ENCODE data around the gene ADCY10. TPM values are rescaled to one million over a fixed set of nuclear protein-coding genes. Genes with fewer than 3 reads are reported as not detected.

The ADCY10 gene
- total and polyA plus RNA-seq, 2 experiments from 2014 or later: not detected

DNA sequence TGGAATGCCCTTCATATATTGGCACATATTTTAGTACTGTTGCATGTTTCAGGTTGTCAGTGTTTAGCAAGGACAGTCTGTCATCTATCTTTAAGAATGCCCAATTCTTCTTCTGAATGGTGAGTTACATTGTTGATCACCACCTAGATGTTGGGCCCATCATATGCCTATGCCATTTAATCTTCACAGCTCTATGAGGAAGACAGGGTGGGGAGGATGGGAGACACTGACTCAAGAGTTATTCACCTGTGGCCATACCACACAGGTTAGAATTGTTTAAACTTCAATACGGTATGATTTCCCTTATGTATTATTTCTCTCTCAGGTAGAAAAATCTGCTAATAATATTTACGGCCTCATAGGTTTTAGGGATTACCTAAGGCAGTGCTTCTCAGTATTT is 147.4 kb downstream of the ADCY10 start:
- H2AFZ ChIP-seq: no peak overlapping the region
- DNase-seq (ENCODE audit: low spot score) (no peak), ATAC-seq (no peak)
- Mint-ChIP-seq H3K4me1 (peaks cover 12% of the 10 kb centered on the region), H3K27ac (no peak overlapping the region), H3K36me3 (ENCODE audit: low read depth) (peaks cover 43% of the 10 kb centered on the region), H3K4me3 (no peak overlapping the region), H3K9me3 (no peaks in the 10 kb centered on the region), H3K27me3 (ENCODE audit: insufficient read depth, low read depth, poor library complexity) (peaks cover 19% of the 10 kb centered on the region)
- H4K20me1 ChIP-seq (replicated peaks; ENCODE audit: insufficient read depth): peaks cover 58% of the 10 kb centered on the region
- H3K9me2 ChIP-seq (ENCODE audit: insufficient read depth): no peaks in the 10 kb centered on the region
- no peak overlapping the region for H3K4me3 ChIP-seq
- H3K79me2 ChIP-seq (replicated peaks; ENCODE audit: insufficient read depth): peaks cover 29% of the 10 kb centered on the region
- no peak overlapping the region for H3K27ac ChIP-seq (ENCODE audit: low read depth)
- H3K36me3 ChIP-seq (ENCODE audit: insufficient read depth): peaks cover 19% of the 10 kb centered on the region
- H3K4me2 ChIP-seq: no peak overlapping the region
- 0 out of 2 replicates have a peak, but pooled peaks cover 4% of the 10 kb centered on the region for H3F3A ChIP-seq (replicated peaks; ENCODE audit: low read depth)
- H3K27me3 ChIP-seq (ENCODE audit: insufficient read depth): peaks cover 21% of the 10 kb centered on the region
- H3K4me1 ChIP-seq (ENCODE audit: insufficient read depth): 0 out of 2 replicates have a peak, but pooled peaks cover 3% of the 10 kb centered on the region
- TF ChIP-seq ZNF331 (CRISPR knock-in tag; IDR thresholded peaks at IDR 0.05; ENCODE audit: low read depth): no peak
- TF ChIP-seq JUNB (IDR thresholded peaks at IDR 0.05; ENCODE audit: unreplicated experiment): no peak
- TF ChIP-seq NANOG (IDR thresholded peaks at IDR 0.05; ENCODE audit: borderline replicate concordance): no peak
- TF ChIP-seq, protein P1, sequence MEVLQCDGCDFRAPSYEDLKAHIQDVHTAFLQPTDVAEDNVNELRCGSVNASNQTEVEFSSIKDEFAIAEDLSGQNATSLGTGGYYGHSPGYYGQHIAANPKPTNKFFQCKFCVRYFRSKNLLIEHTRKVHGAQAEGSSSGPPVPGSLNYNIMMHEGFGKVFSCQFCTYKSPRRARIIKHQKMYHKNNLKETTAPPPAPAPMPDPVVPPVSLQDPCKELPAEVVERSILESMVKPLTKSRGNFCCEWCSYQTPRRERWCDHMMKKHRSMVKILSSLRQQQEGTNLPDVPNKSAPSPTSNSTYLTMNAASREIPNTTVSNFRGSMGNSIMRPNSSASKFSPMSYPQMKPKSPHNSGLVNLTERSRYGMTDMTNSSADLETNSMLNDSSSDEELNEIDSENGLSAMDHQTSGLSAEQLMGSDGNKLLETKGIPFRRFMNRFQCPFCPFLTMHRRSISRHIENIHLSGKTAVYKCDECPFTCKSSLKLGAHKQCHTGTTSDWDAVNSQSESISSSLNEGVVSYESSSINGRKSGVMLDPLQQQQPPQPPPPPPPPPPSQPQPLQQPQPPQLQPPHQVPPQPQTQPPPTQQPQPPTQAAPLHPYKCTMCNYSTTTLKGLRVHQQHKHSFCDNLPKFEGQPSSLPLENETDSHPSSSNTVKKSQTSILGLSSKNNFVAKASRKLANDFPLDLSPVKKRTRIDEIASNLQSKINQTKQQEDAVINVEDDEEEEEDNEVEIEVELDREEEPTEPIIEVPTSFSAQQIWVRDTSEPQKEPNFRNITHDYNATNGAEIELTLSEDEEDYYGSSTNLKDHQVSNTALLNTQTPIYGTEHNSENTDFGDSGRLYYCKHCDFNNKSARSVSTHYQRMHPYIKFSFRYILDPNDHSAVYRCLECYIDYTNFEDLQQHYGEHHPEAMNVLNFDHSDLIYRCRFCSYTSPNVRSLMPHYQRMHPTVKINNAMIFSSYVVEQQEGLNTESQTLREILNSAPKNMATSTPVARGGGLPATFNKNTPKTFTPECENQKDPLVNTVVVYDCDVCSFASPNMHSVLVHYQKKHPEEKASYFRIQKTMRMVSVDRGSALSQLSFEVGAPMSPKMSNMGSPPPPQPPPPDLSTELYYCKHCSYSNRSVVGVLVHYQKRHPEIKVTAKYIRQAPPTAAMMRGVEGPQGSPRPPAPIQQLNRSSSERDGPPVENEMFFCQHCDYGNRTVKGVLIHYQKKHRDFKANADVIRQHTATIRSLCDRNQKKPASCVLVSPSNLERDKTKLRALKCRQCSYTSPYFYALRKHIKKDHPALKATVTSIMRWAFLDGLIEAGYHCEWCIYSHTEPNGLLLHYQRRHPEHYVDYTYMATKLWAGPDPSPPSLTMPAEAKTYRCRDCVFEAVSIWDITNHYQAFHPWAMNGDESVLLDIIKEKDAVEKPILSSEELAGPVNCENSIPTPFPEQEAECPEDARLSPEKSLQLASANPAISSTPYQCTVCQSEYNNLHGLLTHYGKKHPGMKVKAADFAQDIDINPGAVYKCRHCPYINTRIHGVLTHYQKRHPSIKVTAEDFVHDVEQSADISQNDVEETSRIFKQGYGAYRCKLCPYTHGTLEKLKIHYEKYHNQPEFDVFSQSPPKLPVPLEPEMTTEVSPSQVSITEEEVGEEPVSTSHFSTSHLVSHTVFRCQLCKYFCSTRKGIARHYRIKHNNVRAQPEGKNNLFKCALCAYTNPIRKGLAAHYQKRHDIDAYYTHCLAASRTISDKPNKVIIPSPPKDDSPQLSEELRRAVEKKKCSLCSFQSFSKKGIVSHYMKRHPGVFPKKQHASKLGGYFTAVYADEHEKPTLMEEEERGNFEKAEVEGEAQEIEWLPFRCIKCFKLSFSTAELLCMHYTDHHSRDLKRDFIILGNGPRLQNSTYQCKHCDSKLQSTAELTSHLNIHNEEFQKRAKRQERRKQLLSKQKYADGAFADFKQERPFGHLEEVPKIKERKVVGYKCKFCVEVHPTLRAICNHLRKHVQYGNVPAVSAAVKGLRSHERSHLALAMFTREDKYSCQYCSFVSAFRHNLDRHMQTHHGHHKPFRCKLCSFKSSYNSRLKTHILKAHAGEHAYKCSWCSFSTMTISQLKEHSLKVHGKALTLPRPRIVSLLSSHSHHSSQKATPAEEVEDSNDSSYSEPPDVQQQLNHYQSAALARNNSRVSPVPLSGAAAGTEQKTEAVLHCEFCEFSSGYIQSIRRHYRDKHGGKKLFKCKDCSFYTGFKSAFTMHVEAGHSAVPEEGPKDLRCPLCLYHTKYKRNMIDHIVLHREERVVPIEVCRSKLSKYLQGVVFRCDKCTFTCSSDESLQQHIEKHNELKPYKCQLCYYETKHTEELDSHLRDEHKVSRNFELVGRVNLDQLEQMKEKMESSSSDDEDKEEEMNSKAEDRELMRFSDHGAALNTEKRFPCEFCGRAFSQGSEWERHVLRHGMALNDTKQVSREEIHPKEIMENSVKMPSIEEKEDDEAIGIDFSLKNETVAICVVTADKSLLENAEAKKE (CRISPR knock-in tag; IDR thresholded peaks at IDR 0.05): no peak
- TF ChIP-seq, protein P2, sequence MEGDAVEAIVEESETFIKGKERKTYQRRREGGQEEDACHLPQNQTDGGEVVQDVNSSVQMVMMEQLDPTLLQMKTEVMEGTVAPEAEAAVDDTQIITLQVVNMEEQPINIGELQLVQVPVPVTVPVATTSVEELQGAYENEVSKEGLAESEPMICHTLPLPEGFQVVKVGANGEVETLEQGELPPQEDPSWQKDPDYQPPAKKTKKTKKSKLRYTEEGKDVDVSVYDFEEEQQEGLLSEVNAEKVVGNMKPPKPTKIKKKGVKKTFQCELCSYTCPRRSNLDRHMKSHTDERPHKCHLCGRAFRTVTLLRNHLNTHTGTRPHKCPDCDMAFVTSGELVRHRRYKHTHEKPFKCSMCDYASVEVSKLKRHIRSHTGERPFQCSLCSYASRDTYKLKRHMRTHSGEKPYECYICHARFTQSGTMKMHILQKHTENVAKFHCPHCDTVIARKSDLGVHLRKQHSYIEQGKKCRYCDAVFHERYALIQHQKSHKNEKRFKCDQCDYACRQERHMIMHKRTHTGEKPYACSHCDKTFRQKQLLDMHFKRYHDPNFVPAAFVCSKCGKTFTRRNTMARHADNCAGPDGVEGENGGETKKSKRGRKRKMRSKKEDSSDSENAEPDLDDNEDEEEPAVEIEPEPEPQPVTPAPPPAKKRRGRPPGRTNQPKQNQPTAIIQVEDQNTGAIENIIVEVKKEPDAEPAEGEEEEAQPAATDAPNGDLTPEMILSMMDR (conservative IDR thresholded peaks at IDR 0.05; ENCODE audit: low read depth in 2 of 2): no peak
- no peak for TF ChIP-seq POLR2AphosphoS5 (IDR thresholded peaks at IDR 0.05; ENCODE audit: low read depth)
- no peak for TF ChIP-seq ZNF114 (CRISPR knock-in tag; IDR thresholded peaks at IDR 0.05)
- TF ChIP-seq EZH2phosphoT487 (IDR thresholded peaks at IDR 0.05; ENCODE audit: unreplicated experiment): no peak
- TF ChIP-seq EZH2 (IDR thresholded peaks at IDR 0.05; ENCODE audit: low read depth, unreplicated experiment): no peak
- TF ChIP-seq, protein P3, sequence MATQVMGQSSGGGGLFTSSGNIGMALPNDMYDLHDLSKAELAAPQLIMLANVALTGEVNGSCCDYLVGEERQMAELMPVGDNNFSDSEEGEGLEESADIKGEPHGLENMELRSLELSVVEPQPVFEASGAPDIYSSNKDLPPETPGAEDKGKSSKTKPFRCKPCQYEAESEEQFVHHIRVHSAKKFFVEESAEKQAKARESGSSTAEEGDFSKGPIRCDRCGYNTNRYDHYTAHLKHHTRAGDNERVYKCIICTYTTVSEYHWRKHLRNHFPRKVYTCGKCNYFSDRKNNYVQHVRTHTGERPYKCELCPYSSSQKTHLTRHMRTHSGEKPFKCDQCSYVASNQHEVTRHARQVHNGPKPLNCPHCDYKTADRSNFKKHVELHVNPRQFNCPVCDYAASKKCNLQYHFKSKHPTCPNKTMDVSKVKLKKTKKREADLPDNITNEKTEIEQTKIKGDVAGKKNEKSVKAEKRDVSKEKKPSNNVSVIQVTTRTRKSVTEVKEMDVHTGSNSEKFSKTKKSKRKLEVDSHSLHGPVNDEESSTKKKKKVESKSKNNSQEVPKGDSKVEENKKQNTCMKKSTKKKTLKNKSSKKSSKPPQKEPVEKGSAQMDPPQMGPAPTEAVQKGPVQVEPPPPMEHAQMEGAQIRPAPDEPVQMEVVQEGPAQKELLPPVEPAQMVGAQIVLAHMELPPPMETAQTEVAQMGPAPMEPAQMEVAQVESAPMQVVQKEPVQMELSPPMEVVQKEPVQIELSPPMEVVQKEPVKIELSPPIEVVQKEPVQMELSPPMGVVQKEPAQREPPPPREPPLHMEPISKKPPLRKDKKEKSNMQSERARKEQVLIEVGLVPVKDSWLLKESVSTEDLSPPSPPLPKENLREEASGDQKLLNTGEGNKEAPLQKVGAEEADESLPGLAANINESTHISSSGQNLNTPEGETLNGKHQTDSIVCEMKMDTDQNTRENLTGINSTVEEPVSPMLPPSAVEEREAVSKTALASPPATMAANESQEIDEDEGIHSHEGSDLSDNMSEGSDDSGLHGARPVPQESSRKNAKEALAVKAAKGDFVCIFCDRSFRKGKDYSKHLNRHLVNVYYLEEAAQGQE (IDR thresholded peaks at IDR 0.05; ENCODE audit: unreplicated experiment): no peak
- no peak for TF ChIP-seq CREB1 (CRISPR knock-in tag; IDR thresholded peaks at IDR 0.05; ENCODE audit: low read depth)

Measured in GM23338 (cell line).